Right lobe of liver (tissue), 6 donors: ENCODE results near the gene LCLAT1. TPM values are rescaled to one million over a fixed set of nuclear protein-coding genes. Genes with fewer than 3 reads are reported as not detected.

Experiments used
- ATAC-seq, 4 donors: fragments of 200-7000 bp; cut with Tn5 transposase; one replicate each; pipeline ENCODE4 v1.9.1; 2020; ENCODE audit warnings: mild to moderate bottlenecking in 4 of 4, moderate library complexity in 4 of 4
- DNase-seq, 3 donors: peaks; one replicate each; pipeline ENCODE4 v3.0.0-alpha.2; 2020
- H3K27ac ChIP-seq, 3 donors: fragments of 200-600 bp; one replicate each; pipeline ENCODE4 v1.8.0; 2022
- H3K27me3 ChIP-seq, 2 donors: fragments of 200-600 bp; one replicate each; pipeline ENCODE4 v1.8.0; 2022
- H3K36me3 ChIP-seq, 4 donors: fragments of 200-600 bp; sonication (generic) in 1 of 4; one replicate each; pipeline versions ENCODE4 v1.5.1 to v1.8.0; 2017 to 2022; ENCODE audit warnings: control low read depth in 1 of 4
- H3K4me1 ChIP-seq, 4 donors: fragments of 200-600 bp; sonication (generic) in 1 of 4; one replicate each; pipeline versions ENCODE4 v1.5.1 to v1.8.0; 2017 to 2022; ENCODE audit warnings: control low read depth in 1 of 4
- H3K4me3 ChIP-seq, 3 donors: fragments of 200-600 bp; one replicate each; pipeline ENCODE4 v1.8.0; 2022
- H3K9me3 ChIP-seq, 4 donors: fragments of 200-600 bp; sonication (generic) in 1 of 4; one replicate each; pipeline versions ENCODE4 v1.5.1 to v1.8.0; 2017 to 2022; ENCODE audit warnings: control low read depth in 1 of 4
- POLR2A ChIP-seq: fragments of 450-650 bp; IDR thresholded peaks from one replicate; pipeline ENCODE4 v1.6.1; 2017; ENCODE audit warnings: antibody characterized with exemption, mild to moderate bottlenecking
- WGBS: methylation state at CpG from one replicate; pipeline ENCODE4 v1.1.6; 2018; ENCODE audit warnings: low coverage, low lambda C conversion rate; ENCODE audit not compliant: insufficient coverage; ENCODE audit errors: missing lambda C conversion rate; 5-methylcytosine and 5-hydroxymethylcytosine counted together
- intact Hi-C, 2 donors: fragments of 100-400 bp; cut with DNase I; formaldehyde crosslinking; loops; one replicate each; pipeline versions ENCODE4 v1.11.2 to v1.14.1; 2022
- total RNA-seq, 6 experiments: library from RNA; depleted of rRNA in 2 of 6; stranded (reverse); fragments of >200 nt in 2 of 6; fragmentation: NEBNext Ultra II Directional in 3 of 6; extraction: Animal tissue kit (Norgen Biotek cat#: 25700) in 3 of 6; gene quantifications; one replicate each; pipeline versions ENCODE4 v1.1.0 to v1.2.4, GENCODE V29; 2016 to 2023
- TF ChIP-seq, protein P1 (sequence below), 4 donors: fragments of 200-600 bp in 3 of 4; fragments of 450-650 bp in 1 of 4; IDR thresholded peaks; one replicate each; pipeline versions ENCODE4 v1.5.1 to v1.8.0; 2016 to 2022; ENCODE audit warnings: antibody characterized with exemption in 4 of 4, mild to moderate bottlenecking in 2 of 4
- donor health status: DM: no; HTN: yes; CAD: no.
- donor health status: DM: no; HTN: no; CAD: no.
- donor health status: DM: no; HTN: no; CAD: no.
- donor health status: DM: no; HTN: yes; CAD: no.
- donor health status: DM: no; HTN: yes; CAD: no.

Gene LCLAT1
- total RNA-seq, 6 experiments from 2014 or later = 11.1 to 14.0 (median 12.0) TPM

- H3K27ac ChIP-seq = no peak overlapping the region
- H3K9me3 ChIP-seq = peaks cover 0 to 5% (median 0%) of the 10 kb centered on the region in 4 donors
- TF ChIP-seq POLR2A = no peak
- TF ChIP-seq, protein P1, sequence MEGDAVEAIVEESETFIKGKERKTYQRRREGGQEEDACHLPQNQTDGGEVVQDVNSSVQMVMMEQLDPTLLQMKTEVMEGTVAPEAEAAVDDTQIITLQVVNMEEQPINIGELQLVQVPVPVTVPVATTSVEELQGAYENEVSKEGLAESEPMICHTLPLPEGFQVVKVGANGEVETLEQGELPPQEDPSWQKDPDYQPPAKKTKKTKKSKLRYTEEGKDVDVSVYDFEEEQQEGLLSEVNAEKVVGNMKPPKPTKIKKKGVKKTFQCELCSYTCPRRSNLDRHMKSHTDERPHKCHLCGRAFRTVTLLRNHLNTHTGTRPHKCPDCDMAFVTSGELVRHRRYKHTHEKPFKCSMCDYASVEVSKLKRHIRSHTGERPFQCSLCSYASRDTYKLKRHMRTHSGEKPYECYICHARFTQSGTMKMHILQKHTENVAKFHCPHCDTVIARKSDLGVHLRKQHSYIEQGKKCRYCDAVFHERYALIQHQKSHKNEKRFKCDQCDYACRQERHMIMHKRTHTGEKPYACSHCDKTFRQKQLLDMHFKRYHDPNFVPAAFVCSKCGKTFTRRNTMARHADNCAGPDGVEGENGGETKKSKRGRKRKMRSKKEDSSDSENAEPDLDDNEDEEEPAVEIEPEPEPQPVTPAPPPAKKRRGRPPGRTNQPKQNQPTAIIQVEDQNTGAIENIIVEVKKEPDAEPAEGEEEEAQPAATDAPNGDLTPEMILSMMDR (IDR thresholded peaks at IDR 0.05) = no peak
- DNase-seq (no peak), ATAC-seq (no peak)
- H3K36me3 ChIP-seq = no peaks in the 10 kb centered on the region
- WGBS = 95% methylated on average over 2 of the region's 2 CpGs
- H3K27me3 ChIP-seq = no peaks in the 10 kb centered on the region
- H3K4me1 ChIP-seq = no peaks in the 10 kb centered on the region
- H3K4me3 ChIP-seq = no peak overlapping the region
- intact Hi-C loops = no loop called here
Measured at GRCh38 chr2:30549096-30549495, 102.0 kb downstream of the LCLAT1 start.

DNA sequence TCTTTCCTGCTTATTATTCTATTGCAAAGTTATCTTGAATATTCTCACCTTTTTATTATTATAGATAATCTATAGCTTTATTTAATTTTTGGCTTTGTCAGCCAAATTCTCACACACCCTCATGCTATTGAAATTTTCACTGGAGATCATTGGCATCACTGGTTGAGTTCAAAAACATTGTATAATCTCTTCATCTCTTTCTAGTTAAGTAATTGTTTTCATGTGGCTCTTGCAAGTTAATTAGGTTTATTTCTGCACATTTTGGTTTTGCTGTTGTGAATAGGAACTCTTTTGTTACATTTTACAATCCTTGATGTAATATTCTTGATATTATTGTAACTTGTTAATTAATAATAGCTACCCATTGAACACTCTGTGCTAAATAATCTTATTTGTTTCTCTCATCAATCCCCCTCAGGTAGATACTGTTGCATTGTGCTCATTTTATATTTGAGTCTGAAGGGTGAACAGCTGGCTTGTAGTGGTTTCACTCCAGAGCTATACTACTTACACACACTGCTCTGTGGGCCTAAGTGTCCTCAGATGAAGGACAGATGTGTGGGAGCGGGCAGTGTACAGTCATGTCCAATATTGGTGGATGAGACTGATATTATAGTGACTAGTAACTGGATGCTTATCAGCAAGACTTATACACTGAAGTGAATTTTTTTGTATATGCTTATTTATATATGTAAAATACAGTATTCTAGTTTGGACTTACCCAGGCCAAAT lies 112.7 kb downstream of the LCLAT1 start:
- Histone ChIP-seq H3K4me1 (no peaks in the 10 kb centered on the region), H3K36me3 (no peaks in the 10 kb centered on the region), H3K27ac (no peak overlapping the region), H3K9me3 (no peaks in the 10 kb centered on the region), H3K4me3 (no peak overlapping the region), H3K27me3 (no peaks in the 10 kb centered on the region)
- DNase-seq (no peak), ATAC-seq (no peak)
- TF ChIP-seq, protein P1 (IDR thresholded peaks at IDR 0.05) = no peak
- no peak for TF ChIP-seq POLR2A
- 88% methylated on average over 1 of the region's 1 CpG for WGBS
- intact Hi-C loops = no loop called here

DNA sequence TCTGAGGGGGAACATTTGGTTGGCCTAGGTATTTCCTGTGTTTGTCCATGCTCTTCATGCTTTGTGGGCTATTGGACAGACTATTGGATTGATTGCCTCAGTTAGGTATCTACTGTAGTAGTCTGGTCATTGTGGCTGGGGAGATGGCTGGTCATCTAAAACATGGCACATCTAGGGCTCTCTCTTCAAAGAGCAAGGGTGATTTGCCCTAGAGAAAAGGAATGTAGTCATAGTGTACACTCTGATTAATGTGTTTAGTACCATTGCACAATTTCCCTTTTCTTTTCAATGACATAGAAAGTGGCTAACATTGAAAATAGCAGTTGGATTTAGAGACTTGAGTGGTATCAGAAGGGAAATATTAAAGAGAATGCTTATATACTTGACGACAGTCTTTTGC lies 114.3 kb downstream of the LCLAT1 start:
- Histone ChIP-seq H3K9me3 (no peaks in the 10 kb centered on the region), H3K36me3 (no peaks in the 10 kb centered on the region), H3K27ac (no peak overlapping the region), H3K4me1 (no peaks in the 10 kb centered on the region), H3K27me3 (no peaks in the 10 kb centered on the region), H3K4me3 (no peak overlapping the region)
- TF ChIP-seq POLR2A = no peak
- TF ChIP-seq, protein P1 (IDR thresholded peaks at IDR 0.05) = no peak
- 89% methylated on average over 1 of the region's 1 CpG for WGBS
- intact Hi-C loops = no loop called here
- ATAC-seq (peak in 1 of 4 donors; percentile 58), DNase-seq (no peak)

GRCh38 chr2:30565851-30566358 lies 118.9 kb downstream of the LCLAT1 start:
- Histone ChIP-seq H3K9me3 (no peaks in the 10 kb centered on the region), H3K27me3 (no peaks in the 10 kb centered on the region), H3K36me3 (no peaks in the 10 kb centered on the region), H3K27ac (no peak overlapping the region), H3K4me3 (no peak overlapping the region), H3K4me1 (no peaks in the 10 kb centered on the region)
- TF ChIP-seq, protein P1 (IDR thresholded peaks at IDR 0.05) = no peak
- TF ChIP-seq POLR2A = no peak
- 90% methylated on average over 5 of the region's 5 CpGs for WGBS
- intact Hi-C loops = no loop called here
- no peak for DNase-seq
- ATAC-seq = no peak
